Measurements from ENCODE around the gene PRSS50. TPM values are rescaled to one million over a fixed set of nuclear protein-coding genes. Genes with fewer than 3 reads are reported as not detected.
A peak's percentile ranks its signal among the peaks of the same experiment; 100 is the strongest.

Gene PRSS50
- total RNA-seq, 2 donors from 2014 or later: not detected

GRCh38 chr3:46677411-46677726, 40.3 kb downstream of the PRSS50 start:
- no peak for TF ChIP-seq CTCF (IDR thresholded peaks at IDR 0.05)
- DNase-seq: no peak
- H3K27ac ChIP-seq: no peak overlapping the region

DNA sequence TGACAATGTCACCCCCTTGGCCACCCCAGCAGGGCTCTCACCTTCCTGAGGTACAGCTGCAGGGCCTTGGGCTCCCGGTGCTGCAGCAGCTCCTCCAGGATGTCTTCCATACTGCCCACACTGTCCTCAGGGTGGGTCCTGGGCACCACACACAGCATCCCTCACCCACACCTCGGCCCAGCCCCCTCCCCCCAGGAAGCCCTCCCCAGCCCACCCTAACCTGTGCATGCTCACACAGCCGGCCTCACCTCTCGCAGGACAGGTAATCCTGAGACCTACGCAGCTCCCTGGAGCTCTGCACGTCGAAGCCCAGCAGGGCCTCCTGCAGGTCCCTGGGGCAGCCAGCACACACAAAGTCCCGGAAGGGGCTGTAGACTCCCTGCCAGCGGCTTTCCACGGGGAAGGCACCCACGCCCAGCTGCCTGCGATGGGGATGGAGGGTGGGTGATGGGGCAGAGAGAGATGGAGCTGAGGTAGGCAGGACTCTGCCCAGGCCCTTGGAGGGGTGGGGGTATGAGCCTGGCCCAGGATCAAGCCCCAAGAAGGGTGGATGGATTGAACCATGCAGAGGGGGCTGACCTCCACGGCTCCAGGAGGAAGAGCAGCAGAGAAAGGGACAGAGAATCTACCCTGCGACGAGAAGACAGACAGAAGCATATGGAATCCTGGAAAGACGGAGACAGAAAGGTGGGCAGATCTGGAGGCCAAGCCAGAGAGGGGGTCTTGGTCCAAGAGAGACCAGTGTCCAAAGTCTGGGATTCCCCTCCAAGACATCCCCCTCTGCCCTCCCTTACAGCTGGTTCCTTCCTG, 40.9 kb downstream of the PRSS50 start:
- peak overlapping the region in 1 of 2 donors; percentile 14 for H3K9ac ChIP-seq (ENCODE audit: low read depth in 2 of 2, low read length in 2 of 2)
- intact Hi-C loops (cut with DNase I): no loop called here
- no peak for DNase-seq
- no peak overlapping the region for H3K27ac ChIP-seq
- H3K9me3 ChIP-seq: no peaks in the 10 kb centered on the region
- no peaks in the 10 kb centered on the region for H3K36me3 ChIP-seq
- no peak for TF ChIP-seq CTCF (IDR thresholded peaks at IDR 0.05)
- no peaks in the 10 kb centered on the region for H3K4me1 ChIP-seq
- H3K4me3 ChIP-seq: no peak overlapping the region
- H3K27me3 ChIP-seq: no peaks in the 10 kb centered on the region

More at GRCh38 chr3:46677411-46677726, 40.3 kb downstream of the PRSS50 start:
- Histone ChIP-seq H3K9ac (ENCODE audit: low read depth in 2 of 2, low read length in 2 of 2) (no peak overlapping the region), H3K4me3 (no peak overlapping the region), H3K9me3 (no peaks in the 10 kb centered on the region), H3K27me3 (no peaks in the 10 kb centered on the region), H3K4me1 (no peaks in the 10 kb centered on the region), H3K36me3 (no peaks in the 10 kb centered on the region)
- intact Hi-C loops (cut with DNase I): no loop called here

GRCh38 chr3:46675843-46676567, 41.7 kb downstream of the PRSS50 start:
- Histone ChIP-seq H3K9me3 (no peaks in the 10 kb centered on the region), H3K36me3 (no peaks in the 10 kb centered on the region), H3K4me3 (no peak overlapping the region), H3K4me1 (no peaks in the 10 kb centered on the region), H3K9ac (ENCODE audit: low read depth in 2 of 2, low read length in 2 of 2) (no peak overlapping the region), H3K27ac (no peak overlapping the region), H3K27me3 (no peaks in the 10 kb centered on the region)
- intact Hi-C loops (cut with DNase I): no loop called here
- no peak for TF ChIP-seq CTCF (IDR thresholded peaks at IDR 0.05)
- DNase-seq: no peak

DNA sequence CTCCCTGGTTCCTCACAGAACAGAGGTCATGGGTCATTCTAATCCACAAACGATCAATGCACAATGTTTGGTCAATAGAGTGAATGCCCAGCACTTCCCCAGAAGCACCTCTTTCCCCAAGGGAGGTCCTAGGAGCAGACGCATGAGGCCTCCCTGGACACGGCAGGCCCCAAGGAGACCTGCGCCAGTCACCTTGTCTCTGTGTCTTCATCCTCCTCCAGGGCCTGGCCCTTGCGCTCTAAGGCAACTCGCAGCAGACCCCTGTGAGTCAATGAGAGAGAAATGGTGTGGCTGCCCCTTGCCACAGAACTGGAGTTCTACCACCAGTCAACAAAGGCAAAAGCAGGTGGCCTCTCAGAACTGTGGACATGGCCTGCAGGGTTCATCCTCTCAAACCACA, 42.2 kb downstream of the PRSS50 start:
- TF ChIP-seq CTCF (IDR thresholded peaks at IDR 0.05): no peak
- no peak overlapping the region for H3K9ac ChIP-seq (ENCODE audit: low read depth in 2 of 2, low read length in 2 of 2)
- no peak overlapping the region for H3K4me3 ChIP-seq
- intact Hi-C loops (cut with DNase I): no loop called here
- no peaks in the 10 kb centered on the region for H3K9me3 ChIP-seq
- H3K27ac ChIP-seq: no peak overlapping the region
- H3K27me3 ChIP-seq: no peaks in the 10 kb centered on the region
- H3K4me1 ChIP-seq: no peaks in the 10 kb centered on the region
- no peak for DNase-seq
- no peaks in the 10 kb centered on the region for H3K36me3 ChIP-seq

- no peaks in the 10 kb centered on the region for H3K27me3 ChIP-seq
- intact Hi-C loops (cut with DNase I): no loop called here
- TF ChIP-seq CTCF (IDR thresholded peaks at IDR 0.05): no peak
- no peaks in the 10 kb centered on the region for H3K9me3 ChIP-seq
- no peak overlapping the region for H3K9ac ChIP-seq (ENCODE audit: low read depth in 2 of 2, low read length in 2 of 2)
- H3K27ac ChIP-seq: no peak overlapping the region
- no peak for DNase-seq
- no peaks in the 10 kb centered on the region for H3K4me1 ChIP-seq
- H3K36me3 ChIP-seq: no peaks in the 10 kb centered on the region
- H3K4me3 ChIP-seq: no peak overlapping the region
Measured at GRCh38 chr3:46674031-46674845, 43.4 kb downstream of the PRSS50 start.

All from colonic mucosa (tissue), 4 donors.